Limb (tissue), 2 donors: ENCODE measurements around the gene CYTH3.
"Not testable (repeated sequence)": the region's sequence is repeated elsewhere in the genome, so short reads cannot be mapped to it uniquely, and the experiment has no call there.

ENCODE experiments used
- DNase-seq, 2 donors: peaks; one replicate each; pipeline ENCODE4 v3.0.0-alpha.2; 2016; ENCODE audit errors: extremely low spot score in 2 of 2

CYTH3 gene

GRCh38 chr7:6272481-6273323 is at the start of gene CYTH3:
Gene CYTH3, minus strand, starts transcription at chr7:6272624. Its CDS starts 117 bp downstream, at chr7:6272507.
- peak; percentile 87 to 91 for DNase-seq

- no peak for DNase-seq
Observed at GRCh38 chr7:6320791-6321190, 48.4 kb upstream of the CYTH3 start.

- DNase-seq: peak; percentile 54 to 75
Observed at GRCh38 chr7:6317797-6318438, 45.5 kb upstream of the CYTH3 start.

GRCh38 chr7:6316226-6316625 is 43.8 kb upstream of the CYTH3 start:
- DNase-seq: peak in 1 of 2 donors; percentile 15

- no peak for DNase-seq
Observed at GRCh38 chr7:6315746-6316145, 43.3 kb upstream of the CYTH3 start.

- DNase-seq: no peak
Observed at GRCh38 chr7:6310271-6310993, 38.0 kb upstream of the CYTH3 start.

GRCh38 chr7:6307762-6308161 is 35.3 kb upstream of the CYTH3 start:
- DNase-seq: no peak

- no peak for DNase-seq
Observed at GRCh38 chr7:6306471-6306870, 34.0 kb upstream of the CYTH3 start.

- no peak for DNase-seq
Observed at GRCh38 chr7:6305330-6305729, 32.9 kb upstream of the CYTH3 start.

- not testable (repeated sequence) for DNase-seq
Observed at GRCh38 chr7:6301446-6301845, 29.0 kb upstream of the CYTH3 start.

- no peak for DNase-seq
Observed at GRCh38 chr7:6299774-6300173, 27.4 kb upstream of the CYTH3 start.

GRCh38 chr7:6294839-6295238 is 22.4 kb upstream of the CYTH3 start:
- peak in 1 of 2 donors; percentile 38 for DNase-seq

- DNase-seq: no peak
Observed at GRCh38 chr7:6293202-6293601, 20.8 kb upstream of the CYTH3 start.

- not testable (repeated sequence) for DNase-seq
Observed at GRCh38 chr7:6291941-6292340, 19.5 kb upstream of the CYTH3 start.

GRCh38 chr7:6291531-6291930 is 19.1 kb upstream of the CYTH3 start:
- no peak for DNase-seq

- no peak for DNase-seq
Observed at GRCh38 chr7:6290319-6290741, 17.9 kb upstream of the CYTH3 start.

GRCh38 chr7:6288270-6288860 is 15.9 kb upstream of the CYTH3 start:
- no peak for DNase-seq

GRCh38 chr7:6286486-6286885 is 14.1 kb upstream of the CYTH3 start:
- DNase-seq: no peak

GRCh38 chr7:6284461-6285360 is 12.3 kb upstream of the CYTH3 start:
- no peak for DNase-seq

GRCh38 chr7:6284055-6284400 is 11.6 kb upstream of the CYTH3 start:
- no peak for DNase-seq
